Neural crest cell (in vitro differentiated cells): ENCODE data around the gene SERPINE3. TPM values are rescaled to one million over a fixed set of nuclear protein-coding genes. Genes with fewer than 3 reads are reported as not detected.

Experiments
- DNase-seq: peaks from one replicate; pipeline ENCODE4 v3.0.0; 2021; ENCODE audit warnings: low read depth, mixed read lengths, low spot score
- H3K27ac Mint-ChIP-seq: one replicate; pipeline ENCODE4 v1.8.0; 2021; ENCODE audit warnings: mild to moderate bottlenecking, mixed read lengths; ENCODE audit not compliant: unreplicated experiment
- H3K27me3 Mint-ChIP-seq: 2 replicates; pipeline ENCODE4 v1.8.0; 2021; ENCODE audit warnings: low read depth, mild to moderate bottlenecking, mixed read lengths
- H3K36me3 Mint-ChIP-seq: 2 replicates; pipeline ENCODE4 v1.8.0; 2021; ENCODE audit warnings: low read depth, mild to moderate bottlenecking, mixed read lengths
- H3K4me1 Mint-ChIP-seq: 2 replicates; pipeline ENCODE4 v1.8.0; 2021; ENCODE audit warnings: mixed read lengths
- H3K4me3 Mint-ChIP-seq: one replicate; pipeline ENCODE4 v1.8.0; 2021; ENCODE audit warnings: mild to moderate bottlenecking, mixed read lengths
- H3K9me3 Mint-ChIP-seq: 2 replicates; pipeline ENCODE4 v1.8.0; 2021; ENCODE audit warnings: mixed read lengths
- microRNA-seq: library from miRNA; unstranded; fragments of <30 nt; microRNA quantifications from one replicate; pipeline ENCODE4, GENCODE V29; 2020
- total RNA-seq: library from RNA; stranded (reverse); gene quantifications from 2 replicates; pipeline ENCODE4 v1.2.1, GENCODE V29; 2021
- TF ChIP-seq, protein P1 (sequence below): fragments of 200-600 bp; sonication (generic); conservative IDR thresholded peaks from 2 replicates; pipeline ENCODE4 v1.5.0; 2021; ENCODE audit warnings: antibody characterized with exemption, mild to moderate bottlenecking

The SERPINE3 gene
- total RNA-seq, 1 donor from 2014 or later = not detected

DNA sequence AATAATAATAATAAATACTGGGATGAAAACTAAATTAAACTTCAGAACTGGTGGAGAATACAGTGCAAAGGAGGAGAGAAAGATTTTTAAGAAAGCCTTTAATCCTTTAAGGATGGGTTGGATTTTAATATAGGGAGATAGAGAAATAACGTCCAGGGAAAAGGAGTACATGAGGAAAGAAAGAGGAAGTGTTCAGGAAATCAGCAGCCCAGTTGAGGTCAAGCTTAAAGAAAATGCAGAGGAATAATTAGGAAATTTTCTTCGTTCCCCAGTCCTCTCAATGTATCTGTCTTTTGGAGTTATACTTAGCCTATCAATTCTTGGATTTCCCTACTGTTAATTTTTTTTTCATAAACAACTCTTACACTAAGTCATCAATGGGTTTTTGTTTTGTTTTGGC lies 65.7 kb downstream of the SERPINE3 start:
- TF ChIP-seq, protein P1, sequence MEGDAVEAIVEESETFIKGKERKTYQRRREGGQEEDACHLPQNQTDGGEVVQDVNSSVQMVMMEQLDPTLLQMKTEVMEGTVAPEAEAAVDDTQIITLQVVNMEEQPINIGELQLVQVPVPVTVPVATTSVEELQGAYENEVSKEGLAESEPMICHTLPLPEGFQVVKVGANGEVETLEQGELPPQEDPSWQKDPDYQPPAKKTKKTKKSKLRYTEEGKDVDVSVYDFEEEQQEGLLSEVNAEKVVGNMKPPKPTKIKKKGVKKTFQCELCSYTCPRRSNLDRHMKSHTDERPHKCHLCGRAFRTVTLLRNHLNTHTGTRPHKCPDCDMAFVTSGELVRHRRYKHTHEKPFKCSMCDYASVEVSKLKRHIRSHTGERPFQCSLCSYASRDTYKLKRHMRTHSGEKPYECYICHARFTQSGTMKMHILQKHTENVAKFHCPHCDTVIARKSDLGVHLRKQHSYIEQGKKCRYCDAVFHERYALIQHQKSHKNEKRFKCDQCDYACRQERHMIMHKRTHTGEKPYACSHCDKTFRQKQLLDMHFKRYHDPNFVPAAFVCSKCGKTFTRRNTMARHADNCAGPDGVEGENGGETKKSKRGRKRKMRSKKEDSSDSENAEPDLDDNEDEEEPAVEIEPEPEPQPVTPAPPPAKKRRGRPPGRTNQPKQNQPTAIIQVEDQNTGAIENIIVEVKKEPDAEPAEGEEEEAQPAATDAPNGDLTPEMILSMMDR = no peak
- peaks cover 5% of the 10 kb centered on the region for H3K36me3 Mint-ChIP-seq
- H3K4me1 Mint-ChIP-seq = peaks cover 8% of the 10 kb centered on the region
- H3K27me3 Mint-ChIP-seq = no peaks in the 10 kb centered on the region
- no peak for DNase-seq
- no peaks in the 10 kb centered on the region for H3K9me3 Mint-ChIP-seq
- H3K4me3 Mint-ChIP-seq = no peak overlapping the region
- no peak overlapping the region for H3K27ac Mint-ChIP-seq

DNA sequence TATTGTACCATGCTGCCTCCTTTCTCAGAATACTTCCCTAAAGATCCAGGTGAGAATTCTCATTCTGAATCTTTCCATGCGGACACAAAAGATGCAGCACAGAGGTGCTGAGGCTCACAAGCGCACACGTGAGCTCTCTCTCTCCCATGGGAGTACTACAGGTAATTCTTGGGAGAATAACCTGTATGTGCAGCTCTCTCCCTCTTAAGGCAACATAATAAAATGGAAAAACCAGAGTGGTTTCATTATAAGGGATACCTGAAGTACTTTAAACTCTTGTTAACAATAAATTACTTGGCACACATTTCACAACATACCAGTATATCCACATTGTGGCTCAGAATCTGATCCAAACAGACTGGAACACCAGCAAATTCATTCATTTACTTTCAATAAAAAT lies 72.9 kb downstream of the SERPINE3 start:
- no peaks in the 10 kb centered on the region for H3K4me1 Mint-ChIP-seq
- H3K27ac Mint-ChIP-seq = no peak overlapping the region
- no peaks in the 10 kb centered on the region for H3K27me3 Mint-ChIP-seq
- peaks cover 10% of the 10 kb centered on the region for H3K9me3 Mint-ChIP-seq
- no peak for DNase-seq
- TF ChIP-seq, protein P1 = no peak
- H3K4me3 Mint-ChIP-seq = no peak overlapping the region
- H3K36me3 Mint-ChIP-seq = peaks cover 23% of the 10 kb centered on the region

Small RNA genes lying within 50 kb of the gene (microRNA-seq; reads per million reads assigned to microRNA genes)
- not detected for gene MIR5693

Other genes with a start within 250 kb of the SERPINE3 start
- not detected in 2 replicates for gene C13orf42, start 228.4 kb upstream of the SERPINE3 start, total RNA-seq
- gene FAM124A, start 117.3 kb upstream of the SERPINE3 start, total RNA-seq = 3.7 and 3.8 TPM in 2 replicates
- 38.1 and 39.2 TPM in 2 replicates for gene INTS6, start 113.3 kb downstream of the SERPINE3 start, total RNA-seq
- 18.9 and 20.7 TPM in 2 replicates for gene WDFY2, start 244.8 kb downstream of the SERPINE3 start, total RNA-seq